HL-60 (cell line): ENCODE data around the gene PPP6R2.

Source experiments
- POLR2AphosphoS5 ChIP-seq: IDR thresholded peaks from 2 replicates; pipeline ENCODE4 v1.6.1; 2012; ENCODE audit warnings: low read depth
- SPI1 ChIP-seq: IDR thresholded peaks from 2 replicates; pipeline ENCODE4 v1.6.1; 2012; ENCODE audit warnings: low read depth, mild to moderate bottlenecking, borderline replicate concordance
- TF ChIP-seq, protein P1 (sequence below): IDR thresholded peaks from one replicate; pipeline ENCODE4 v1.5.1; 2011; ENCODE audit warnings: low read length, control low read depth, inconsistent platforms; ENCODE audit not compliant: insufficient read depth

DNA sequence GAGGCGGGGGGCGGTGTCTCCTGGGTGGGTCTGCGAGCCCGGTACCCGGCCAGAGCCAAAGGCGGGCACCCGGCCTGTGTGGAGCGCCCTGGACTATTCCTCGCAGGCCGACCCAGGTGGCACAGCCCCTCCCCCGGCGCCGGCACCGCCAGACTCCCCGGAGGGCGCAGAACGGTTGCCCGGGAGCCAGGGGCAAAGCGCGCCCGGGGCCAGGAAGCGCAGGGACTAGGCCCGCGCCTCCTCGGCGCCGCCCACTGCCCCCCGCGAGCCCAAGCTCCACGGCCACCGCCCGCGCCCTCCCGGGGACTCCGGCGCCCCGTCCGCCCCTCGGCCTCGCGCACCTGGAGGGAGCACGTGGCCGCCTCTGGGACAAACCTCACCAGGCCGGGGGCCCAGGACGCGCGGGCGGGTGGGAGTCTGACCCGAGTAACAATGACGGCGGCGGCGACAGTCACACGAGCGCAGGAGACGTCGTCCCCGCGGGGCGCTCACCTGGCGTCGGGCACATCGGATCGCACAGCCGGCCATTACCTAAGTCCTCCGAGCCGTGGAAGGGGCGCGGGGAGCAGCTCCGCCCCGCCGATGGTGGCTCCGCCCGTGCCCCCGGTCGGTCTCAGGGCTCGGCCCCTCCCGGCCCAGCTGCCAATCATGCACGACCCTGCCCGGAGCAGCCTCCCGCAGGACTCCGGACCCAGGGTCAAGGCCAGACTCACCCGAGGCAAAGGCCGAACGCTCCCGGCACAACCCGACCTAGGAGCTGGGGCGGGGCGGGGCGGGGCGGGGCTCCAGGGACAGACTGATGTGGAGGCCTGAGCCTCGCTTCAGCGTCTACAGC, 43.1 kb upstream of the PPP6R2 start:
- TF ChIP-seq, protein P1, sequence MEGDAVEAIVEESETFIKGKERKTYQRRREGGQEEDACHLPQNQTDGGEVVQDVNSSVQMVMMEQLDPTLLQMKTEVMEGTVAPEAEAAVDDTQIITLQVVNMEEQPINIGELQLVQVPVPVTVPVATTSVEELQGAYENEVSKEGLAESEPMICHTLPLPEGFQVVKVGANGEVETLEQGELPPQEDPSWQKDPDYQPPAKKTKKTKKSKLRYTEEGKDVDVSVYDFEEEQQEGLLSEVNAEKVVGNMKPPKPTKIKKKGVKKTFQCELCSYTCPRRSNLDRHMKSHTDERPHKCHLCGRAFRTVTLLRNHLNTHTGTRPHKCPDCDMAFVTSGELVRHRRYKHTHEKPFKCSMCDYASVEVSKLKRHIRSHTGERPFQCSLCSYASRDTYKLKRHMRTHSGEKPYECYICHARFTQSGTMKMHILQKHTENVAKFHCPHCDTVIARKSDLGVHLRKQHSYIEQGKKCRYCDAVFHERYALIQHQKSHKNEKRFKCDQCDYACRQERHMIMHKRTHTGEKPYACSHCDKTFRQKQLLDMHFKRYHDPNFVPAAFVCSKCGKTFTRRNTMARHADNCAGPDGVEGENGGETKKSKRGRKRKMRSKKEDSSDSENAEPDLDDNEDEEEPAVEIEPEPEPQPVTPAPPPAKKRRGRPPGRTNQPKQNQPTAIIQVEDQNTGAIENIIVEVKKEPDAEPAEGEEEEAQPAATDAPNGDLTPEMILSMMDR: no peak
- no peak for TF ChIP-seq POLR2AphosphoS5
- TF ChIP-seq SPI1: no peak
